CD4-positive, alpha-beta T cell treated with Interleukin-17A for 4 hours (primary cell): ENCODE measurements around the gene GRIK2.
"Not testable (repeated sequence)": the region's sequence is repeated elsewhere in the genome, so short reads cannot be mapped to it uniquely, and the experiment has no call there.

ENCODE experiments used
- DNase-seq: peaks from one replicate; pipeline ENCODE4 v3.0.0-alpha.2; 2020; ENCODE audit warnings: mixed read lengths

GRIK2 gene

GRCh38 chr6:101544286-101544685 lies 150.8 kb downstream of the GRIK2 start:
- no peak for DNase-seq

- no peak for DNase-seq
These were observed 151.7 kb downstream of the GRIK2 start for GRCh38 chr6:101545191-101545590.

- no peak for DNase-seq
These were observed 156.9 kb downstream of the GRIK2 start for GRCh38 chr6:101550451-101550850.

GRCh38 chr6:101554231-101554630 lies 160.7 kb downstream of the GRIK2 start:
- no peak for DNase-seq

DNA sequence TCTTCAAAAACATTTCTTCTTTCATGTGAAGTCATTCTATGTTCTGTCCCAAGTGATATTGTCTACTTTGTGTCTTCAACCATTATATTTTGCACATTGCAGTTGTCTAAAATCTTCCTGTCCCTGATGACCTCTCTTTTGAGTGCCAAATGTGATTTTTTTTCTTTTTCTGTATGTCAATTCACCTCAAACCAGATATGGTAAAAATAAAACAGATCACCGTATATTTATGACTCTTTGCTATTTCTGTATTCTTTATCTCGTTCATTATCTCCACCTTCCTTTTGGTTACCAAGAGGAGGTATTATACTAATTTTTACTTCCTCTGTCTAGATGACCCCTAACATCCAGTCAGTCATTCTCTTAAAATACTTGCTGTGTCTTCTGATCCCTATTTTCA lies 165.2 kb downstream of the GRIK2 start:
- DNase-seq: no peak

DNA sequence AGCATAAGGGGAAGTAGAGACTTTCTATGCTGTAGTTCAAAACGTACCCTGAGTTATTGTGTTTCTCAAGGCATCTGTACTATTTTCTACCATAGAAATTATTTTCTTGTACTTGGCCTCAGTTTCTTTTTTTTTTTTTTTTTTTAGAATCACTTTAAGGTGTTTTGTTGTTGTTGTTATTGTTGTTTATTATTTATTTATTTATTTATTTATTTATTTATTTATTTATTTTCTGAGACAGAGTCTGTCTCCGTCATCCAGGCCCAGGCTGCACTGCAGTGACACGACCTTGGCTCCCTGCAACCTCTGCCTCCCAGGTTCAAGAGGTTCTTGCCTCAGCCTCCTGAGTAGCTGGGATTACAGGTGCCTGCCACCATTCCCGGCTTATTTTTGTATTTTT lies 179.1 kb downstream of the GRIK2 start:
- no peak for DNase-seq

DNA sequence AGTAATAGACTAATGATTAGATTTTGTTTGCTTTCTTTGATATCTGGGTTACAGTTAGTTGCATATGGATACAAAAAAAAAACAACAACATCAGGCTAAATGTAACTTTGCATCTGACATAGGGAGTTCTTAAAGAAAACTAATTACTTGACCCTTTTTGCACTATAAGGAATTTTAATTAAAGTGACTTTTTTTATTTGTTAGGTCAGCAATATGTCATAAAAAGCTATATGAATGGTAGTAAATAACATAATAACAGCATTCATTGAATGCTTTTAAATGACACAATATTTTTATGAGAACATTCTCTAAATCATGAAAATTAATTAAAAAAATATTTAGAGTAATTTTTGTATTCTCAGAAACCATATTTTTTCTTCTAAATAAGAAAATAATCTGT lies 183.6 kb downstream of the GRIK2 start:
- no peak for DNase-seq

- no peak for DNase-seq
These were observed 184.8 kb downstream of the GRIK2 start for GRCh38 chr6:101578306-101578705.

- no peak for DNase-seq
These were observed 189.3 kb downstream of the GRIK2 start for GRCh38 chr6:101582792-101583191.

DNA sequence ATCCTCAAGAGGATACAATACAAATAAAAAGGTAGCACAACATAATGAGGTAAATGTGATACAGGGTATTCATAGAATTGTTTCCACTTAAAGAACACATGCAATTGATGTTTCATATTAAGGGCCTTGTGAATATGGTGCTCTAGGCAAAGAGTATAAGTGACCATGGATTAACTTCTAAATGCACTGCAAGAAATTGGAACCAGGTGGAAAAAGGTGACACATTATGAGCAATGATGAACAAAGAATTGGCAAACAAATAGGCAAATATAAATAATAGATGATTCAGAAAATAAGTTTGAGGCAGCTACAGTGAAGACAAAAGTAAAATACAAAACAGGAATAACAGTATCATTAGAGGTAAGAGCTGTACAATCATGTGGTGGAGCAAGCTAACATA lies 192.0 kb downstream of the GRIK2 start:
- DNase-seq: no peak

DNA sequence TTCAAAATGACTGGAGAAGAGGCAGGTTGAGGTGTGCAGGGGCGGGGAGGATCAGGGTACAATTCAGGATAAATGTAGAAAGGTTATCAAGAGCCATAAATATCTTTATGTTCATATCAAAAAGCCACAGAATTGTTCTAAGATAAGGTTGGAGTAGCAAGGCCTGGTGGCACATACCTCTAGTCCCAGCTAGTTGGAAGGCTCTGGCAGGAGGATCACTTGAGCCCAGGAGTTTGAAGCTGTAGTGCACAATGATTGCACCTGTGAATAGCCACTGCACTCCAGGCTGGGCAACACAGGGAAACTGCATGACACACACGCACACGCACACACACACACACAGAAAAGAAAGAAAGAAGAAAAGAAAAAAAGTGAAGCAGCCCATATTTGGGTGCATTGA lies 194.8 kb downstream of the GRIK2 start:
- DNase-seq: no peak

DNA sequence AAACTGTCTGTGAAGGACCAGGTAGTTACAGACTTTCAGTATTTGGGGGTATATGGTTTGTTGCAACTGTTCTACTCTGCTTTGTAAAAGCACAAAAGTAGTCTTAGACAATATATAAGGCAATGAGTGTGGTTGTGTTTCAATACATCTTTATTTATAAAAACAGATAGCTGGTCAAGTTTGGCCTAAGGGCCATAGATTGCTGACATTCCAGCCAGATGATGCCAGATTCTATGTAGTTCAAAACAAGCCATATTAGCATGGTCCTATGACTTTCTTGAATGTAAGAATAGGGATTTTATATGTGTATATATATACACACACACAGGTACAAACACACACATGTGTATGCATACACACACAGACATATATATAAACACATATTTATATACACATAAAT lies 201.8 kb downstream of the GRIK2 start:
- DNase-seq: no peak

GRCh38 chr6:101597693-101598092 lies 204.2 kb downstream of the GRIK2 start:
- DNase-seq: no peak

GRCh38 chr6:101605426-101605825 lies 211.9 kb downstream of the GRIK2 start:
- no peak for DNase-seq

DNA sequence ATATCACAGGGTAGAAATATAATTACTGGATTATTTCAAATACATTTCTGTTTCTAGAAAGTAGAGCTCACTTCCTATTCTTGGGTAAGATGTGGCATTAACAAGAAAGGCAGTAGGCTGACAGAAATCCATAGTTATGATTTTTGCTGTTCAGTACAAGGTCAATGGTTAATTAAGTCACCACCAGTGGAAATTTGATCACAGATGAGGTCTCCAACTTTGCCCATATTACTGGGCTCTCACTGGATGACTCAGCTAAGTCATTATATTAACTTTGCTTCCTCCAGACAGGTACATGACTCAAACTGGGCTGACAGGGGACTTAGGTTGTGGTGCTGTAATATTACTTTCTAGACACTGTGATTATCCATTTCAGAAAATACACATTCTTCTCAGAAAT lies 212.4 kb downstream of the GRIK2 start:
- no peak for DNase-seq

DNA sequence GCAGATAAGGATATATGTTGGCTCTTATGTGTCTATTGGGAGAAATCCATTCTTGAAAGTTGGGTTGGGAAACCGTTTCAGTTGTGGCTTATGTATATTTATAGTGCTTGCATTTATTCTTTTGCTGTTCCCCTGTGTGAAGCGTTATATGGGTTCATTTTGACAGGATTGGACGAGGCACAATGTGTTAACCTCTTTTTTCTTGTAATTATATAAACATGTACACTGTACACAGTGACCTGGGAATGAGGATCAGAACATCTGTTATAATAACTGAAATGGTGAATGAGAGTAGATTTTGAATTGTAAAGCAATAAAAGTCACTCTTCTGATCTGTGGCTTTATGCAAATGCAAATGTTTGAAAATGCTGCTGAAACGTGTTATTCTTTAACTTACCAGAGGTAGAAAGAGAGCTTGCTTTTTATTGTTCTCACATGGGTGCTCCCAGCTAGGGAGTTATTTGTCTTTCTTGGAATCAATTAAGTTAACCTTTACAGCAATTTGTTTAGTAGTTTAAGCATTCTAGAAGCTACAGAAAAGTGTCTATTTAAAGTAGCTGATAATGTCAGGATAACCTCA lies 213.7 kb downstream of the GRIK2 start:
- no peak for DNase-seq

- DNase-seq: no peak
These were observed 215.2 kb downstream of the GRIK2 start for GRCh38 chr6:101608703-101609102.

- DNase-seq: no peak
These were observed 220.0 kb downstream of the GRIK2 start for GRCh38 chr6:101613556-101613955.

GRCh38 chr6:101614774-101615173 lies 221.3 kb downstream of the GRIK2 start:
- no peak for DNase-seq

GRCh38 chr6:101626269-101626668 lies 232.8 kb downstream of the GRIK2 start:
- DNase-seq: no peak

DNA sequence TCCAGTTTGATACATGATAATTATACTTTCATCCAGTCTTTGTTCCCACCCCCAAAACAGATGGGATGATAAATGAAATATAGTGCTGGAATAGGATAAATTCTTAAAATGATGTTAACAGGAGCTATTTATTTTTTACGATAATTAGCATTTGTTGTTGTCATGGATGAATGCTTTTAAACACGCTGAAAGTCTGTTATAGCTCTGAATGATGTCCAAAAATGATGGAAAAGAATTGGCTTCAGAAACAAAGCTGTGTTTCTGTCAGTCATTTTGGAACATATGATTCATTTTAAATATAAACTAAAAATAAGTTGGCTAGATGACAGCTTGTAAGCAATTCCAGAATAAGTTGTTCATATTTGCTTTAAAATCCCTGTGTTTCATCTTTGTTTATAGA lies 237.4 kb downstream of the GRIK2 start:
- no peak for DNase-seq

DNA sequence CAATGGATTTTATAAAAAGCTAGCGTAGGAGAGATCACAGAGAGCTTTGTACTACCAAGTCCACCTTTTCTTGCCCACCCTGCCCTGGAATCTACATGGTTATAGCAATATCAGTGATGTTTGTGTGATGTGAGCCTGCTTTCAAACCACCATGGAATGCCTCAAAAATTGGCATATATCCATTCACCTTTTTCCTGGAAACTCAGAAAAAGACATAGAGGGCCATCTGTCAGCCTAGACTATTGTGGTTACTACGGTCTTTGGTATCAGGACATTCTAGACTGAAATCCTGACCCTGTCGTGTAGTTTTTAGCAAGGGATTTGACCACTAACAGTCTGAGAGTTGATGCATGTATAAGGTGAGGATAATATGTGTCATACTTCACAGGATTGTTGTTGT lies 239.6 kb downstream of the GRIK2 start:
- no peak for DNase-seq

DNA sequence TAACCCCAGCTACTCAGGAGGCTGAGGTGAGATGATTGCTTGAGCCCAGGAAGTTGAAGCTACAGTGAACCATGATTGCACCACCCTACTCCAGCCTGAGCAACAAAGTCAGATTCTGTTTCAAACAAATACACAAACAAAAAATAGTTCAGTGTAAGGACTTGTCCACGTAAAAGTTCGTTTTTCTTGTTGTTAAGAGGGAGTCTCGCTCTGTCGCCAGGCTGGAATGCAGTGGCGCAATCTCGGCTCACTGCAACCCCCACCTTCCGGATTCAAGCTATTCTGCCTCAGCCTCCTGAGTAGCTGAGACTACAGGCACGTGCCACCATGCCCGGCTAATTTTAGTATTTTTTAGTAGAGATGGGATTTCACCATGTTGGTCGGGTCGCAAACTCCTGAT lies 245.4 kb downstream of the GRIK2 start:
- DNase-seq: not testable (repeated sequence)

DNA sequence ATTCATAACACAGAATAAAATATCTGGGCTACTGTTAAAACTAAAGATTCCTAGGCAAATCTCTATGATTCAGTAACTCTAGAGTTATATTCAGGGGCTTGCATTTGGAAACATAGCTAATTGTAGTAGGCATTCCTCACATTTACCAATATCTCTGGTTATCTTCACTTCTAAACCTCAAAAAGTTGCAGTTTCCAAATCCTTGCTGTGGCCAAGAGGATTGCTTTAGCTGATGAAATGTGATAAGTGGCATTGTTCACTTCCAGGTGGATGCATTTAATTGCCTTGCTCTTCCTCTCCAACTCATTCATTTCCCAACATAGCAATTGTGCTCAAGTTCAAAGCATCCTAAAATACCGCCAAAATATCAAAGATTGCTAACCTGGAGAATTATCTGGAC lies 246.6 kb downstream of the GRIK2 start:
- no peak for DNase-seq

DNA sequence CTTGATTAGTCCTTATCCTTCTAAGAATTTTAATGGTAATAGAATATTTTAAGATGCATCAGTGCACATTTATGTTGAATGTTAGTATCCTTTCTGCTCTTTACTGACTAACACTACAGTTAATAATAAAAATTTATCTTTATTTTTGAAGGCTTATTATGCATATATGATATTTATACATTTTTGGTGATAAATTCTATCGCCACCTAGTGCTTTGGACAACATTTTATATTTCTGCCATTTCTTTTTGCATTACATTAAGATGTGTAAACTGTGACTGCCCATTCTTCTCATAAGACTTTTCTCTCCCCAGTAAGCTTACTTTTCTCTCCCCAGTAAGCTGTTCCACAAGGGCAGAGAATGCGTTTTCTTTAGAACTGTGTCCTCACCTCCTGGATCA lies 252.3 kb downstream of the GRIK2 start:
- no peak for DNase-seq
